Activated T-cell treated with anti-CD3 and anti-CD28 coated beads for 48 hours (primary cell): ENCODE data around the gene RASAL1.
A peak's percentile ranks its signal among the peaks of the same experiment; 100 is the strongest.

Experiments
- DNase-seq: peaks from one replicate; pipeline ENCODE4 v3.0.0-alpha.2; 2020; ENCODE audit warnings: low read depth

RASAL1 gene

DNA sequence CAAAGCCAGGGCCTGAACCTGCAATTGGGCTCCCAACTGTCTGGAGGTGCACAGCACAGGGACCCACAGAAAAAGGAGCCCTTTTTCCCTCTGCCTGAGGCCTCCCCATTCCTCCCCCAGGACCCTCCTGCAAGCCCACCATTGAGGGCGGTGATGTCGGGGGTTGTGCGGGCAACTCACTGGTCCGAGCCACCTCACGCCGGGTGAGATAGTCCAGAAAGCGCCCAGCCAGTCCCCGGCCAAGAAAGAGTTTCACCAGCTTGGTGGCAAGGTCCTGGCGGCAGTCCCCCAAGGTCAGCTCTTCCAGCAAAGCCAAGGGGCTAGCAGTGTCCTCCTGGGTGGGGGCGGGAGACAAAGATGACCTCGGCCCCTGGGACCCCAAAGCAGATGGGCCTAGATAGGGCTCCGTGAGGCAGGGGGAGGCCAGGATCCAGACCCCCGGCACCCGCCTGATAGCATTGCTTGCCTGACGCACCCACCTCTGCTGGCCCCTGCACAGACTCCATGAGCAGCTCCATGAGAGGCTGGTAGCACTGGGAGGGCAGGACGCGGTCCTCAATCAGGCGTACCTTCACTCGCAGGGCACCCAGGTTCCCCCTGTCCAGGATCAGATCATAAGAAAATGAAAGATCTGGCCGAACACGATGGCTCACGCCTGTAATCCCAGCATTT is 20.0 kb downstream of the RASAL1 start:
- no peak for DNase-seq

DNA sequence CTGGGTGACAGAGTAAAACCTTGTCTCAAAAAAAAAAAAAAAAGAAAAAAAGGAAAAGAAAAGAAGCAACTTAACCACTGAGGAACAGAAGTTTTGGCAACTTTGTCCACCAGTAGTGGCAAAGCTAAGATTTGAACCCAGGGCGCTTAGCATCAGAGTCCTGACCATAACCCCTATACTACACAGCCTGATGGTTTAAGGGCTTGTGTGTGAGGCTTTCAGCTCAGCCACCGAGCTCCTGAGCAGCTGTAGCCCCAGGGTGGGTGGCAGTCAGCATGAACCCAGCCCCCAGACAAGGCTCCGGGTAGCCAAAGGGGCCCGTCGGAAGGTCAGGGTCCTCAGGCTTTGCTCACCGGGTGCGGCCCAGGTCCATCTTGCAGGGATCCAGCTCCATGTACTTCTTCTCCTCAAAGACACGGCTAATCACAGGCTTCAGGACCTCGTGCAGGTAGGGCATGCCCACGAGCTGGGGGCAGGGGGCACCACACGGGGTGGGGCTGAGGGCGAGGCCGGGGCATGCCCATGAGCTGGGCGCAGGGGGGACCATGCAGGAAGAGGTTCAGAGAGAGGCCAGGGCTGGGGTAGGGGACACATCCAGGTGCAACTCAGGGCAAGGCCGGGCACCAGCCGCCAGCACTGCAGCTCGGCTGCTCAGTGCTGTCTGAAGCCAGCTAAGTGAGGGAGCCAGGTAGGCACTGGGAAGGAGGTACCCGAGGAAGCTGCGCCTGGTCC is 20.9 kb downstream of the RASAL1 start:
- no peak for DNase-seq

DNA sequence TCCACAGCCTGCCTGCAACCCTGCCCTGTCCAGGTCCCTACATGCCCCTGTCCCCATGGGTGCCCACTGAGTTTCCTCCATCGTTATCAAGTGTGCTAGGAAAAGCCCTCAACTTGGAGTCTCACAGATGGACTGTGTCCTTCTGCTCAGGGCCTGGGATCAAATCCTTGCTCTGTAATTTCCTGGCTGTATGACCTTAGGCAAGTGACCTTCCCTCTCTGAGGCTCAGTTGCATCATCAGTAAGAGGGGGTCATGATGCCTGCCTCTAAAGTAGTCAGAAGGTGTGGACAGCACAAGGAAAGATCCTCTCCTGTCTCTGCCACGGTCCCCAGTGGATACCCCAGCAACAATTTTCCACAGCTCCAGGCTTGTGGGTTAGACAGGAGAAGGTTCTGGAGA is 22.2 kb downstream of the RASAL1 start:
- no peak for DNase-seq

DNA sequence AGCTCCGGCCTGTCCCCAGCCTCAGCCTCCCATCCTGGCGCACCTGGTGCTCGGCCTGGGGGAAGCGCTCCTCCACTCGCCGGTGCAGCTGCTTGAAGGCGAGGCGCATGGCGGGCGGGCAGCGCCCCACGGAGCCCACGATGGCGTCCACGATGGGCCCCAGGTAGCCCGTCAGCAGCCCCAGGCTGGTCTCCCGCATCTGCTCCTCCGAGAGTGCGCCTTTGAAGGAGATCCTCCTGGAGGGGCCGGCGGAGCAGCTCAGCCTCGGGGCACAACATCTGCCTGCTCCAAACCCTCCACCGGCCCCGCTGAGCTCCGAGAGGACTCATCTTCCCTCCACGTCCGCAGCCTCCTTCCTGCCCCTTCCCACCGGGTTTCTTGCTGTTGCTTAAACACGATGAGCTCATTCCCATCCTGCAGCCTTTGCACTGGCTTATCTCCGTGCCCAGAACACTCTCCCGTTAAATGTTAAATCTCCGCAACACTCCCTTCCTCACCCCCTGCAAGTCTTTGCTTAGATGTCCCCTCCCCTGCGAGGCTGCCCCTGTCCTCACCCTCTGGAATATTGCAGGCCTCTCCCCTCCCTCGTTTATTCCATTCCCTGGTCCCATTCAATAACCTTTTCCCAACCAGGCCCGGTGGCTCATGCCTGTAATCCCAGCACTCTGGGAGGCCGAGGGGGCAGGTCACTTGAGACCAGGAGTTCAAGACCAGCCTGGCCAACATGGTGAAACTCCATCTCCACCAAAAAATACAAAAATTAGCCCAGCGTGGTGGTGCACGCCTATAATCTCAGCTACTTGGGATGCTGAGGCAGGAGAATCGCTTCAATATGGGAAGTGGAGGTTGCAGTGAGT is 23.3 kb downstream of the RASAL1 start:
- no peak for DNase-seq

DNA sequence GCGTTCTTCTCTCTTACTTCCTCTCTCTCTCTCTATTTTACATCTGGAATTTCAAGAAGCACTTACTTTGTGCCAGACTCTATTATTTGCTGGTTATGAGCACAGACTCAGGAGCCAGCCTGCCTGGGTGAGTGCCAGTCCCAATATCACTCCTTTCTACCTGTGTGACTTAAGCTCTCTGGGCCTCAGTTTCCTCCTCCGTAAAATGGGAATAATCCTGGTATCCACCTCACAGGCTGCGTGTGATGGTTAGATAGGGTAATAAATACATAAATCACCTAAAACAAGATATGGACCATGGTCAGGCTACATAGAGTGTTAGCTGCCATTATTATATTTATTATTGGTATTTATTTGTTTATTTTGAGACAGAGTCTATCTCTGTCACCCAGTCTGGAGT is 24.3 kb downstream of the RASAL1 start:
- DNase-seq = no peak

DNA sequence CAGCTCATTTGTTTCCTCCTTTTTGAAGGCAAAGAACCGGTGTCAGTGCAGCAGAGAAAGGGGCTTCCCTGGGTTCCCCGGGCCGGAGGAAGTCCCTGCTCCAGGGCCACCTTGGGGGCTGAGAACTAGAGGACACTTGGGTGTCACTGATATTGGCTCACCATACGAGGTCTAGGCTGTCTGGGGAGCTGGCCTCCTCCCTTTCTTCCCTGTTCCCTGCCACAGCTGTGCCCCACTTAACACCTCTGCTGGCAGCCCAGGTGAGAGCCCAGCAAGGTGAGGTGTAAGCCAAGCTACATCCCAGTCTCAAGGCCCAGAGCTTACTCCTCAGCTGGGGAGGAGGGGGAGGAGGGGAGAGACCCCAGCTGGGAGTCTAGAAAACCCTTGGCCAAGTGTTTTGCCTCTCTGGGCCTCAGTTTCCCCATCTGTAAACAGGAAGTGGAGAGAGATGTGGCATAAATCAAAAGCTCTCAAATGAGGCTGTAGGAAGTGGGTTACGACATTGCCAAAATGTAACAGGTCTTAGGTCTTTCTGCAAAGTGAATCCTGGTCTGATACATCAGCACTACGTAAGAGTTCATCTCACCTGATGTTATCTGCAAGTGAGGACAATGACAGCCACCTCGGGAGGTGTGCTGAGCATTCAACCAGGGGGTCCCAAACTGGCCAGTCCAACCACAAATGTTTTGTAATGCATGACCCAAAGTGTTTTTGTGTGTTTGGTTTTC is 25.5 kb downstream of the RASAL1 start:
- DNase-seq = no peak

DNA sequence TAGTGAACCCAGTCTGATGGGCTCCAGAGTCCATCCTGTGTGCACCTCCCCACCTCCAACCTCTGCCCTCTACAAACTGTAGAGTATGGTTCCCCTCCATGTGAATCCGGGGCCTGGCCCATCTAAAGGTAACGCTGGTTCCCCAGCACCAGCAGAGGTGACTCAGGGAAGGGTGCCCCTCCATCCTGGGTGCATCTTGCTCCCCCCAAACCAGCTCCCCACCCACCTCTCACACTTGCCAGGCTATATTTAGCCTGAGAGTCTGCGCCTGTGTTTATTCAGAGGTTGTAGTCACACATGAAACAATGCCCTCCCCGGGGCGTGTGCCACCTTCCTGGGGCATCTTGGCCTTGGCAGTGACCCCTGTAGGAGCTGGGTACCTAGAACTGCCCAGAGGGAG is 26.2 kb downstream of the RASAL1 start:
- no peak for DNase-seq

DNA sequence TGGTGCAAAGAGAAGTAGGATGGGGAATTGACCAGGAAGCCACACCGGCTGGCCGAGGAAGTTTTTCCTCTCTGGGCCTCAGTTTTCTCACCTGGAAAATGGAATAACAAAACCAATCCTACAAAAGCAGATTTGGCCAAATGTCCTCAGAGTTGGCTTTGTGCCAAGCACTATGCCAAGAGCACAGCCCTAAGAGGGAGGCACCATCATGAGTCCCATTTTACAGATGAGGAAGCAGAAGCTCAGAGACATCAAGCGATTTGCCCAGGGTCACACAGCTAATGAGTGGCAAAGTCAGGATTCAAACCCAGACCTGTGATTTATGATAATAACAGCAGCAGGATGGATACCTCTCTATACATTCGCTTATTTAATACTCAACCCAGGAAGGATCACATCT is 27.3 kb downstream of the RASAL1 start:
- DNase-seq = no peak

DNA sequence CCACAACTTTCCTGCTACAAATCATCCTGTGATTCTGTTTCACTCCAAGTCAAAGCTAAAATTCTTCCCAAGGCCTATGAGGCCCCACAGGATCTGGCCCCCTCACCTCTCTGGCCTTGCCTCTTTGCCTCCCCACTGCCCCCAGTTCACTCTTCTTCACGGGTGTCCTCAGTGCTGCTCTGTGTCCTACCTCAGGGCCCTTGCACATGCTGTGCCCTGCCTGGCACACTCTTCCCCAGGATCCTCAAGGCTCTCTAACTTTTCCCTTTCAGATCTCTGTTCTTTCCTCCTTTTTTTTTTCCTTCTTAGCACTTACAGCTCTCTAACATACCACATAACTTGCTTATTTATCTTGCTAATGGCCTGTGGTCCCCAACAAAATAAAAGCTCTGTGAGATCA is 29.2 kb downstream of the RASAL1 start:
- DNase-seq = no peak

DNA sequence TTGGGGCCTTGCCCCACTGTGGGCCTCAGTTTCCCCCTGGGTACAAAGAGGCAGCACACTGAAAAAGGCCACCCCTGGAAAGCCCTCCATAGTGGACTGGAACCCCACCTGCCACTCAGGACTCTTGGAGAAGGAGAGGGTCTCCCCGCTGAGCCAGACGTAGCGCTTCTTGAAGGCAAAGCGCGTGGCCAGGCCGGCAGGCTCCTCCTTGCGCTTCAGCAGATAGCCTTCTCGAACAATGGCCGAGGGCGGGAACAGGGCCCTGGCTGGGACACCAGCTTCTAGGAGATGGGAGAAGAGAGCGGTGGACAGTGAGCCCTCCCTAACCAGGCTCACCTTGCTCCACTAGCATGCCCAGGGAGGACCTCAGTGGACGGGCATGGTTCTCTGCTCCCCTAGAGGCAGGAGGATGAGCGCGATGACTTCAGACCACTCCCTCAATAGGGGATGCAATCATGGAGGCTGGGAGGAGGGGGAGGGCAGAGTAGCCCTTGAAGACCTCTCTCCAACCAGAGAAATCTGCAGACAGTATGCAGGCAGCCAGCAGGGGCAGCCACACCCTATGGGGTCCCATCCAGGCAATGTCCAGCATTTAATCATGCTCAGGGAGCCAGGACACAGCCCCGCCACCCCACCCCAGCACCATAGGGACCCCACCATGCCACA is 29.8 kb downstream of the RASAL1 start:
- no peak for DNase-seq

DNA sequence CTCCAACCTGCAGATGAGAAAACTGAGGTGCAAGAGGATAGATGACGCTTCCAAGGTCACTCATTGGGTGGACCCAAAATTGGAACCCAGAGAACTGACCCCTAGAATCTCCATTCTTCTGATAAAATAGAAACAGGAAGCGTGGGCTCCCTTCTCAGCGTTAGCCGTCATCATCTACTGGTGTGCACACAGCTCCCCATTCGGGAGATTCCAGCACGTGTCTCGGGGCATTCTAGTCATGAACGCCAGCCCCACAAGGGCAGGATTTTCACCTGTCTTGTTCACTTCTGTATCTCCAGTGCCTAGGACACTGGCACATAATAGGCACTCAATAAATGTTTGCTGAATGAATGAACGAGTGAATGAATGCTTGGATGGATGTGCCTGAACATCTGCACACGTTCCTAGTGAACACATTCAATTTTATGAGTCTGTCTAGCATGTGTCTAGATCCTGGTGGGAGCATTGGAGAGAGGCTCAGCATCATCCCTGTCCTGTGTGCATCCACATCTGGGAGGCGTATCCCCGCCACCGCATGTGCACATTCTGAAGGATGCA is 30.5 kb downstream of the RASAL1 start:
- no peak for DNase-seq

DNA sequence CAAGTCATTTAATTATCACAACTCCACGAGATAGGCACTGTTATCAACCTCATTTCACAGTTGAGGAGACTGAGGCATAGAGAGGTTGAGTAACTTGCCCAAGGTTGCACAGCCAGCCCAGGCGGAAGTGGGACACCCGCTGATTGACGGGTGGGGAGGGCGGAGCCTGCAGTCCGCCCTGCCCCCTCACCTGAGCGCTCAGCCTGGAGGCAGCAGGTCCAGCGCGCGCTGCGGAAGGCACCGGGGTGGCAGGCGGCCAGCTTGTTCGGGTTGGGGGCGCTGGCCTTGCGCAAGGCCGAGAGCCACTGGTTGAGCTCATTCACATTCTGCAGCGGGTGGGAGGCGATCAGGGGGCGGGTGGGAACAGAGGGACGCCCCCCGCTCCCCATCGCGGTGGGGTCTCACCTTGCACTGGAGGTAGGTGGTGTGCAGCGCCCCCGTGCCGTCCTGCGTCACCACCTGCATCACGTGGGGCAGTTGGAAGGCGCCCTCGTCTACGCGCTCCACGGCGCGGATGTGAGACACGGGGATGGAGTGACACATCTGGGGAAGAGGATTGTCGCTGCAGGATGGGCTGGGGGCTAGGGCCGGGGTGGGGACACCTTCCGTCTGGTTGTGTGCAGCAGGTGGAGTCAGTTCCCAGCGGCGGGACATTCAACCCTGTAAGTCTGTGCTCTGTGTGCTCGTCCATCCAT is 31.7 kb downstream of the RASAL1 start:
- DNase-seq = peak; percentile 71

DNA sequence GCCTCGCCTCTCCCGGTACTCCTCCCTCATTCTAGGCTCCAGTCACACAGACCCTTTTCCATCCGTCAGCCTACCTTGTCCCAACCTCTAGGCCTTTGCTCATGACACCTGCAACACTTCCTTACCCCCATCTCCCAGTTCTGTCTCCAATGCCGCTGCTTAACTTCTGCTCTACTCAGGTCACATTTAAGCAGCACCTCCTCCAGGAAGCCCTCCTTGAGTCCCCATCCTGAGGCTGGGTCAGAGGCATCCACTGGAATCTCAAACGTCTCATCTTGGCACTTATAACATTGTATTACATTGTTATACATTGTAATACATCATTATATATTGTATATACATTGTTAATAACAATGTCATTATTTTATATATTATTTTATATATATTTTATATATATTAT is 32.8 kb downstream of the RASAL1 start:
- DNase-seq = no peak

DNA sequence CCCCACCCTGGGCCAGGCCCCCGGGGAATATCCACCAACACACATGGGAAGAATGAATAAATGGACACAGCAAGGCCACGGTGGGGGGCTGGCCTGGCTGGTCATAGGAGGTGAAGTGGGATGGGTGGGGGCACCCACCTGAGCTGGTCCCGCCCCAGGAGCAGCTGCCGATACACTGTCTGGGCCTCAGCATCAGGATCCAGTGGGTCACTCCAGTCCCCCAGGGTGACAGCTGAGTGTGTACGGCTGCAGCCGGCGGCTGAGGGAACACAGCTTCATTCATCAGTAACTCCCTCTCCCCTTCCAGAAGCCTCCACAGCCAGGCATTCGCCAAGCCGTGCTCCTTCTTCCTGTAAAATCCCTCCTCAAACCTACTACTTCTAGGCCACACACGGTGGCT is 33.8 kb downstream of the RASAL1 start:
- DNase-seq = no peak

DNA sequence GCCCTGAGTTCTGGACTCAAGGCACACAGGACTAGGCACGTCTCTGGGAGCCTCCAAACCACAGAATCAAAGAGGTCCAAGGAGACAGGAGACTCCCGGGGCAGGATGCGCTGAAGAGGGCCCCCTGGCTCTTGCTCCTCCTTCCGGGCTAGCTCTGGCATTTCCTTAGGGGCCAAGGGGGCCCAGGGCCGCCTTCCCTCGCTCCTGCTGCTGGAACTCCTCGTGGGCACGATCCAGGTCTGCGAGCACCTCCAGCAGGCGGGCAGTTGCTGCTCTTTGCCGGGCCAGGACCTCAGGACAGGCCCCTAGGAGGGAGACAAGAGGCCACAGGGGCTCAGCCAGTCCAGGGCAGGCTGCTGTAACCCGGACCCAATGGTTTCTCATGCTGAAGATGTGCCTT is 35.8 kb downstream of the RASAL1 start:
- DNase-seq = no peak

DNA sequence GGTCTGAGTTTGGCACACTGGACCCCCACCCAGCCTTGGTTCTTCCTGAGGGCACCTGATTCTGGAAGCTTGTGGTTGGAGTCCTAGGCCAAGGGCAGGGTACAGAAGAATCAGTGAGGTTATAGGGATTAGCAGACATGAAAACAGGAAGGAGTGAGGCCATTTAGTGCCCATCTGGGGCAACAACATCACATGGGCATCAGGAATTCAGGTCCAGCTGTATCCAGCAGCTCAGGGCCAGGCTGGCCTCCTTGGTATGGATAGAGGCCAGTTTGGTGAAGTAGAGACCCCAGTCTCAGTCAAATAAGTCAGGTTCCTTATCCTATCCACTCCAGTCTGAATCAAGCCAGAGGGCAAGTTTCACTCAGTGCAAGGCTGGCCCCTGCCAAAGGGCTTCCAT is 36.2 kb downstream of the RASAL1 start:
- no peak for DNase-seq

DNA sequence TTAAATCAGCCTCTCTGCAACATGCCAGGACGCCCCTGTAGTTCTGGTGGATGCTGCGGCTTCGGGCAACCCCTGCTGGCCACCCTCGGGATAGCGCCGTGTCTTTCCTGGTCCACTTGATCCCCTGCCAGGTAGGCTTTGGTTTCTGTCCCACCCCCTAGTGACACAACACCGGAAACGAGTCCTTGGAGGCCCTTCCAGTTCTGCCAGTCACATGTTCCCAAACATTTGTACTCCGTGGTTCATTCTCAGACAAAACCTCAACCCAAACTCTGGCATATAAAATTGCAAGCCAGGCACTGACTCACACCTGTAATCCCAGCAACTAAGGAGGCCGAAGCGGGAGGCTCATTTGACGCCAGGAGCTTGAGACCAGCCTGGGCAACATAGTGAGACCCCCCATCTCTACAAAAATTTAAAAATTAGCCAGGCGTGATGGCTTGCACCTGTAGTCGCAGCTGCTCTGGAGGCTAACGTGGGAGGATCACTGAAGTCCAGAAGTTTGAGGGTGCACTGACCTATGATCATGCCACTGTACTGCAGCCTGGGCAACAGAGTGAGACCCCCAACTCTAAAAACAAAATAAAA is 37.0 kb downstream of the RASAL1 start:
- DNase-seq = peak; percentile 73

DNA sequence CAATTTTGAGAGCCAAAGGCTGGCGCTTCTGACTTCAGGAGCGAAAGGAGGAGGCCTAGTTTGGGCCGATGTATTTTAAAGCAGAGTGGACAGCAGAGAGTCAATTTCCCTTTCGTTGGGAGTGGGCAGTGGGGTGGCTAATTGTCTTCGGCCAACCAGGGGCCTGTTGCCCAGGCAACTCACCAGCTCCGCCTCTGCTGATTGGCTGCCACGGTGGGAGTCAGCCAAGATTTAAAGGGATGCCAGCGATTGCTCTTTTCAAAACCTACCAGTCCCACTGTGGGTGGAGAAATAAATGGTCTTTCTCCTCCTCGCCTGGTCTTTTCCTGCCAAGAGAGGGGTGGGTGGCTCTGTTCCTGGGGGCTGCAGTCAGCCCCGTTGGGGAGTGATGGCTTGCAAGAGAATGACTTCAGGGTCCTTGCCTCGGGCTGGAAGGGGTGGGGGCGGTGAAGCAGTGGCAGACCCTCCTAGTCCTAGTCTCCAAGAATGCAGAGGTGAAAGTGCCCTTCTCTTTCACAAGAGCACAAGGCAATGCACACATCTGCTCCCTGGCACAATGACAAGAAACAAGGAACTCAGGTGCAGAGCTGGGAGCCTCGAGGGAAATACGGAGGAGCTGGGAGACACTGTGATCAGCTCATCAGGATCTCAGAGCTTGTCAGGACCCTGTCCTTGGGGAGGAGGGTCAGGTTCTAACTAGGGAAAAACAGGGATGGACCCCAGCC is 37.7 kb downstream of the RASAL1 start:
- no peak for DNase-seq

DNA sequence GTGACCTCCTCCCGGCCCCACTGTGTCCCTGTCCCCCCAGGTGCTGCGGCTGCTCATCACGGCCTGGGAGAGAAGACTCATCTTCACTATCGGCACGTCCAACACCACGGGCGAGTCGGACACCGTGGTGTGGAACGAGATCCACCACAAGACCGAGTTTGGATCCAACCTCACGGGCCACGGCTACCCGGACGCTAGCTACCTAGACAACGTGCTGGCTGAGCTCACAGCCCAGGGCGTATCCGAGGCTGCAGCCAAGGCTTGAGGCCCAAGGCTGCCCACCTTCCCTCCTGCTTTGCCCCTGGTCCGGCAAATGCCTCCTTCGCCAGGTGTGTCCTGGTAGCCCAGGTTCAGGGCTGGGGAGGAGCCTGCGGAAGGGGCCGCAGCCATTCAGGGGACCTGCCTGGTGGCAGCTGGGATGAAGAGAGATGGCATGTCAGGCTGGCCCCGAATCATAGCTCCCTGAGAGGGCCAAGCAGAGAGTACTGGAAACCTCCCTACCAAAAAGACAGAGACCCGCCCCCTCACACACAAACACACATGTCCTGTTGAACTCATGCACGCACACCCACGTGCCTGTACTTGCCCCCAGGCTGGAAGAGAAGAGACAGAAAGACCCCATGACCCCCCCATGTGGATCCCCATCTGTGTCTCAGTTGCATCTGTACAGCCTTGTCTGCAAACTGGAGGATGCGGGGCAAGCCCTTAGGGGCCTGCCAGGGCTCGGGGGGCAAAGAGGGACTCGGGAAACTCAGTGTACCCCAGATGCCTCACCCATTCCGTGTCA is 38.7 kb downstream of the RASAL1 start:
- no peak for DNase-seq
